SK-N-SH (cell line): ENCODE data around the gene SLC25A29. TPM values are rescaled to one million over a fixed set of nuclear protein-coding genes. Genes with fewer than 3 reads are reported as not detected.
A peak's percentile ranks its signal among the peaks of the same experiment; 100 is the strongest.

ENCODE experiments used
- CTCF ChIA-PET: fragments of 300-600, 350-600 bp; formaldehyde crosslinking; extraction: SDS; loops from one replicate; lab custom pipeline; 2021; lab: Yijun Ruan, JAX
- POLR2A ChIA-PET: fragments of 350-600 bp; sonication (Branson Sonifier 250); formaldehyde crosslinking; extraction: SDS; loops from one replicate; lab custom pipeline; 2020; ENCODE audit warnings: antibody characterized with exemption, inconsistent platforms; lab: Yijun Ruan, JAX
- DNase-seq: peaks from one replicate; pipeline ENCODE4 v3.0.0; 2012
- H2AFZ ChIP-seq: fragments of 200-600 bp; sonication (generic); 2 replicates; pipeline ENCODE4 v1.8.1; 2016; ENCODE audit warnings: antibody characterized with exemption, mild to moderate bottlenecking, low read depth
- H3F3A ChIP-seq: fragments of 200-600 bp; sonication (generic); replicated peaks from 2 replicates; pipeline ENCODE3; 2016; ENCODE audit warnings: antibody characterized with exemption, mild to moderate bottlenecking; ENCODE audit not compliant: insufficient read depth
- H3K27ac ChIP-seq, 2 experiments: fragments of 200-500 bp in 1 of 2; fragments of 200-600 bp in 1 of 2; sonication (Bioruptor generic) in 1 of 2; sonication (generic), shearing (Covaris generic) in 1 of 2; 2 replicates each; pipeline versions ENCODE4 v1.5.1 to v1.6.1; 2014 to 2016; ENCODE audit warnings: low read depth in 2 of 2, inconsistent platforms in 1 of 2, low read length in 1 of 2, mild to moderate bottlenecking in 1 of 2, mixed read lengths in 1 of 2
- H3K27me3 ChIP-seq: fragments of 200-600 bp; sonication (generic), shearing (Covaris generic); 2 replicates; pipeline ENCODE4 v1.6.1; 2016; ENCODE audit warnings: mixed run types; ENCODE audit not compliant: insufficient read depth
- H3K36me3 ChIP-seq, 2 experiments: fragments of 200-500 bp in 1 of 2; fragments of 200-600 bp in 1 of 2; sonication (Bioruptor generic) in 1 of 2; sonication (generic) in 1 of 2; replicated peaks in 1 of 2; 2 replicates each; pipeline versions ENCODE3 to v1.5.1; 2014 to 2016; ENCODE audit warnings: low read length in 1 of 2, mild to moderate bottlenecking in 1 of 2; ENCODE audit not compliant: insufficient read depth in 2 of 2, control insufficient read depth in 1 of 2
- H3K4me1 ChIP-seq, 2 experiments: fragments of 200-500 bp in 1 of 2; fragments of 200-600 bp in 1 of 2; sonication (Bioruptor generic) in 1 of 2; sonication (generic), shearing (Covaris generic) in 1 of 2; 2 replicates each; pipeline versions ENCODE4 v1.5.1 to v1.6.1; 2014 to 2016; ENCODE audit warnings: low read depth in 1 of 2, low read length in 1 of 2, mixed run types in 1 of 2; ENCODE audit not compliant: insufficient read depth in 2 of 2, control insufficient read depth in 1 of 2
- H3K4me2 ChIP-seq: fragments of 200-600 bp; sonication (generic), shearing (Covaris generic); 2 replicates; pipeline ENCODE4 v1.6.1; 2017; ENCODE audit warnings: mixed run types
- H3K4me3 ChIP-seq, 2 experiments: fragments of 200-500 bp in 1 of 2; fragments of 200-600 bp in 1 of 2; sonication (Bioruptor generic) in 1 of 2; sonication (generic), shearing (Covaris generic) in 1 of 2; 2 replicates each; pipeline versions ENCODE4 v1.5.1 to v1.8.1; 2014 to 2016; ENCODE audit warnings: low read depth in 2 of 2, inconsistent platforms in 1 of 2, low read length in 1 of 2, mild to moderate bottlenecking in 1 of 2, mixed read lengths in 1 of 2, moderate library complexity in 1 of 2
- H3K79me2 ChIP-seq: fragments of 200-600 bp; sonication (generic); 2 replicates; pipeline ENCODE4 v1.8.1; 2017; ENCODE audit warnings: mild to moderate bottlenecking; ENCODE audit not compliant: insufficient read depth
- H3K9ac ChIP-seq: fragments of 200-600 bp; sonication (generic); 2 replicates; pipeline ENCODE4 v1.6.1; 2017; ENCODE audit warnings: mixed run types
- H3K9me2 ChIP-seq: fragments of 200-600 bp; sonication (generic); 2 replicates; pipeline ENCODE4 v1.6.1; 2017; ENCODE audit warnings: mixed run types
- H3K9me3 ChIP-seq: fragments of 200-600 bp; sonication (generic); 2 replicates; pipeline ENCODE4 v1.6.1; 2017; ENCODE audit warnings: mixed run types, mild to moderate bottlenecking, moderate library complexity
- H4K20me1 ChIP-seq: fragments of 200-600 bp; sonication (generic); 2 replicates; pipeline ENCODE4 v1.6.1; 2017; ENCODE audit warnings: mild to moderate bottlenecking, mixed run types; ENCODE audit not compliant: insufficient read depth
- ELF1 ChIP-seq: IDR thresholded peaks from 2 replicates; pipeline ENCODE4 v1.4.0; 2012
- EP300 ChIP-seq, 2 experiments: IDR thresholded peaks; 2 replicates each; pipeline versions ENCODE4 v1.4.0 to v1.6.1; 2012; ENCODE audit warnings: borderline replicate concordance in 1 of 2, low read depth in 1 of 2, low read length in 1 of 2
- EZH2phosphoT487 ChIP-seq: fragments of 200-600 bp; sonication (generic); IDR thresholded peaks from 2 replicates; pipeline ENCODE4 v1.6.1; 2017; ENCODE audit warnings: low read depth, mixed run types, mild to moderate bottlenecking, antibody characterized with exemption, moderate library complexity, borderline replicate concordance
- FOXJ3 ChIP-seq: sonication (generic); formaldehyde crosslinking; IDR thresholded peaks from 2 replicates; pipeline ENCODE4 v1.5.1; 2020; ENCODE audit warnings: mild to moderate bottlenecking, missing genetic modification reagents
- GATA2 ChIP-seq: sonication (generic); formaldehyde crosslinking; IDR thresholded peaks from 2 replicates; pipeline ENCODE4 v1.5.0; 2020; ENCODE audit warnings: mild to moderate bottlenecking, missing genetic modification reagents
- JUND ChIP-seq: IDR thresholded peaks from 2 replicates; pipeline ENCODE4 v1.4.0; 2012
- MAX ChIP-seq: IDR thresholded peaks from 2 replicates; pipeline ENCODE4 v1.4.0; 2012; ENCODE audit warnings: low read depth
- NFIC ChIP-seq: IDR thresholded peaks from 2 replicates; pipeline ENCODE4 v1.4.0; 2012; ENCODE audit warnings: borderline replicate concordance
- PBX3 ChIP-seq: IDR thresholded peaks from 2 replicates; pipeline ENCODE4; 2012
- POLR2AphosphoS5 ChIP-seq: IDR thresholded peaks from 2 replicates; pipeline ENCODE4 v1.6.1; 2012; ENCODE audit warnings: low read depth, low read length
- RCOR1 ChIP-seq: fragments of 150-350 bp; IDR thresholded peaks from 2 replicates; pipeline ENCODE4 v1.6.1; 2017; ENCODE audit warnings: antibody characterized with exemption, low read length
- REST ChIP-seq: IDR thresholded peaks from 2 replicates; pipeline ENCODE4 v1.6.1; 2012; ENCODE audit warnings: mild to moderate bottlenecking, low read depth, low read length, moderate library complexity
- RFX5 ChIP-seq: IDR thresholded peaks from 2 replicates; pipeline ENCODE4 v1.6.1; 2012; ENCODE audit warnings: mild to moderate bottlenecking, improper control_type of control experiment, low read length
- RXRA ChIP-seq: IDR thresholded peaks from 2 replicates; pipeline ENCODE4 v1.4.0; 2012; ENCODE audit warnings: low read depth, mild to moderate bottlenecking, borderline replicate concordance
- TAF1 ChIP-seq: IDR thresholded peaks from 2 replicates; pipeline ENCODE4 v1.6.1; 2012; ENCODE audit warnings: low read depth, mild to moderate bottlenecking, low read length, moderate library complexity, borderline replicate concordance
- TEAD4 ChIP-seq: IDR thresholded peaks from 2 replicates; pipeline ENCODE4 v1.4.0; 2012; ENCODE audit warnings: mild to moderate bottlenecking, borderline replicate concordance; ENCODE audit not compliant: insufficient read depth
- WGBS: methylation state at CpG from one replicate; pipeline ENCODE4 v1.1.6; 2017; ENCODE audit warnings: low lambda C conversion rate; 5-methylcytosine and 5-hydroxymethylcytosine counted together
- polyA plus RNA-seq, 3 experiments: library from polyadenylated mRNA; depleted of rRNA; stranded (reverse); fragments of >200 nt; gene quantifications; 2 replicates each; pipeline ENCODE4 v1.2.3, GENCODE V29; 2012
- TF ChIP-seq, protein P1 (sequence below): IDR thresholded peaks from 2 replicates; pipeline ENCODE4 v1.4.0; 2012; ENCODE audit warnings: low read depth, borderline replicate concordance
- TF ChIP-seq, protein P2 (sequence below): fragments of 150-350 bp; IDR thresholded peaks from 2 replicates; pipeline ENCODE4 v1.6.1; 2017; ENCODE audit warnings: antibody characterized with exemption, low read length, low read depth, borderline replicate concordance

Gene SLC25A29
- polyA plus RNA-seq, 1 of the 3 experiments (the other 2 are of a cell fraction) = 66.9 TPM

DNA sequence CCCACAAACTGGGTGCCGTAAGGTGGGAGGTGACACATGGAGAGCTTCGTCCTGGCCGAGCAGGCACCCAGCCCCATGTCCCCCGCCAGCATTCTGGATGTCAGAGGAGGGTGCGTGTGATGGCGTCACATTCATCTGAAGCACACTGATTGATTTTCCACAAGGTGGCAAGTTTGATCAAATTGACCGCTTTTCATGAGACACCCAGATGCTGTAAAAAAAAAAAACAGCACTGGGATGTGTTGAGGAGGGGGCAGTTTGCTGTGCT is 24.2 kb downstream of the SLC25A29 start (continued):
- no peak for TF ChIP-seq PBX3

- H3K9me3 ChIP-seq = no peaks in the 10 kb centered on the region
- CTCF ChIA-PET = interaction anchor here (1.3 to 5.6 kb wide), 3 partner anchors 9 to 96 kb away, joined by 4 to 58 read pairs (median 9); no protein-coding TSS in a partner anchor
- H3K9ac ChIP-seq = no peak overlapping the region
- H3K4me3 ChIP-seq = no peak overlapping the region
- H3K4me1 ChIP-seq = peaks cover 11 to 13% of the 10 kb centered on the region in 2 experiments
- peaks cover 22 to 25% of the 10 kb centered on the region in 2 experiments for H3K36me3 ChIP-seq
- WGBS = 90% methylated on average over 8 of the region's 11 CpGs
- H3F3A ChIP-seq = peaks cover 7% of the 10 kb centered on the region
- POLR2A ChIA-PET = no interaction called here
- peaks cover 43% of the 10 kb centered on the region for H4K20me1 ChIP-seq
- DNase-seq = no peak
- no peak overlapping the region for H2AFZ ChIP-seq
- no peaks in the 10 kb centered on the region for H3K9me2 ChIP-seq
- TF ChIP-seq FOXJ3 (CRISPR knock-in tag) (no peak), EP300 (IDR thresholded peaks at IDR 0.05; ENCODE audit: borderline replicate concordance in 1 of 2, low read depth in 1 of 2, low read length in 1 of 2) (no peak), ELF1 (no peak), JUND (no peak), GATA2 (CRISPR knock-in tag) (no peak), TEAD4 (no peak), RFX5 (no peak)
- TF ChIP-seq, all 33 proteins: peak for 0
- Histone ChIP-seq H3K4me2 (no peak overlapping the region), H3K27me3 (no peaks in the 10 kb centered on the region), H3K79me2 (peaks cover 50% of the 10 kb centered on the region), H3K27ac (no peak overlapping the region; a peak in 1 of 4 replicates)
Measured at GRCh38 chr14:100281286-100282082, 24.8 kb downstream of the SLC25A29 start.

GRCh38 chr14:100279563-100279962 is 26.7 kb downstream of the SLC25A29 start:
- Histone ChIP-seq H3K9me2 (no peaks in the 10 kb centered on the region), H4K20me1 (peaks cover 62% of the 10 kb centered on the region)
- CTCF ChIA-PET = interaction anchor here (1.1 to 1.5 kb wide), 2 partner anchors 98 to 103 kb away, joined by 4 to 6 read pairs; no protein-coding TSS in a partner anchor
- TF ChIP-seq, protein P1, sequence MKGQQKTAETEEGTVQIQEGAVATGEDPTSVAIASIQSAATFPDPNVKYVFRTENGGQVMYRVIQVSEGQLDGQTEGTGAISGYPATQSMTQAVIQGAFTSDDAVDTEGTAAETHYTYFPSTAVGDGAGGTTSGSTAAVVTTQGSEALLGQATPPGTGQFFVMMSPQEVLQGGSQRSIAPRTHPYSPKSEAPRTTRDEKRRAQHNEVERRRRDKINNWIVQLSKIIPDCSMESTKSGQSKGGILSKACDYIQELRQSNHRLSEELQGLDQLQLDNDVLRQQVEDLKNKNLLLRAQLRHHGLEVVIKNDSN = no peak
- TF ChIP-seq RXRA (no peak), MAX (no peak), TEAD4 (no peak), REST (no peak), EZH2phosphoT487 (no peak), EP300 (IDR thresholded peaks at IDR 0.05; ENCODE audit: borderline replicate concordance in 1 of 2, low read depth in 1 of 2, low read length in 1 of 2) (no peak), POLR2AphosphoS5 (no peak), RCOR1 (no peak), TAF1 (no peak), NFIC (no peak)
- TF ChIP-seq, protein P2, sequence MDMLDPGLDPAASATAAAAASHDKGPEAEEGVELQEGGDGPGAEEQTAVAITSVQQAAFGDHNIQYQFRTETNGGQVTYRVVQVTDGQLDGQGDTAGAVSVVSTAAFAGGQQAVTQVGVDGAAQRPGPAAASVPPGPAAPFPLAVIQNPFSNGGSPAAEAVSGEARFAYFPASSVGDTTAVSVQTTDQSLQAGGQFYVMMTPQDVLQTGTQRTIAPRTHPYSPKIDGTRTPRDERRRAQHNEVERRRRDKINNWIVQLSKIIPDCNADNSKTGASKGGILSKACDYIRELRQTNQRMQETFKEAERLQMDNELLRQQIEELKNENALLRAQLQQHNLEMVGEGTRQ = no peak

More at GRCh38 chr14:100279563-100279962, 26.7 kb downstream of the SLC25A29 start:
- Histone ChIP-seq H3K27ac (peak overlapping the region; percentile 16 to 45; a peak in 2 of 4 replicates), H3K36me3 (peaks cover 28 to 37% of the 10 kb centered on the region in 2 experiments), H3K4me3 (no peak overlapping the region), H3K79me2 (peaks cover 69% of the 10 kb centered on the region), H3K9ac (no peak overlapping the region), H3K4me2 (0 out of 2 replicates have a peak overlapping the region, but pooled peaks have one; percentile 56), H3K27me3 (no peaks in the 10 kb centered on the region), H3K4me1 (peaks cover 6 to 11% of the 10 kb centered on the region in 2 experiments), H3K9me3 (no peaks in the 10 kb centered on the region), H2AFZ (no peak overlapping the region), H3F3A (peaks cover 7% of the 10 kb centered on the region)
- POLR2A ChIA-PET = no interaction called here
- 88% methylated on average over 4 of the region's 8 CpGs for WGBS
- no peak for DNase-seq
